A549 (cell line): ENCODE data around the gene DIO3. TPM values are rescaled to one million over a fixed set of nuclear protein-coding genes. Genes with fewer than 3 reads are reported as not detected.
A peak's percentile ranks its signal among the peaks of the same experiment; 100 is the strongest.

Experiments
- ATAC-seq, 2 experiments: fragments of 200-7000 bp in 1 of 2; fragments of >200 bp in 1 of 2; cut with Nextera tagmentation in 1 of 2; cut with Tn5 transposase in 1 of 2; 3 replicates each; pipeline versions ENCODE4 v1.8.0 to v1.9.1; 2018 to 2020; ENCODE audit warnings: mild to moderate bottlenecking in 1 of 2, moderate library complexity in 1 of 2
- CTCF ChIA-PET: fragments of 300-600 bp; sonication (Branson Sonifier 250); formaldehyde crosslinking; extraction: SDS; loops from one replicate; lab custom pipeline; 2021; ENCODE audit warnings: antibody characterized with exemption, inconsistent platforms; lab: Yijun Ruan, JAX
- POLR2A ChIA-PET: fragments of 350-600 bp; formaldehyde crosslinking; extraction: SDS; loops from one replicate; lab custom pipeline; 2021; ENCODE audit warnings: antibody characterized with exemption, inconsistent platforms; lab: Yijun Ruan, JAX
- DNase-seq, 2 experiments: peaks; one replicate each; pipeline versions ENCODE4 v3.0.0 to v3.0.0-alpha.2; 2011 to 2016; ENCODE audit warnings: low read depth in 1 of 2, low spot score in 1 of 2
- FAIRE-seq: peaks from 2 replicates; lab custom pipeline; 2011; peaks lifted over from hg19 to GRCh38; lab: Jason Lieb, UNC
- H3K27ac ChIP-seq, 2 experiments: fragments of >200 bp; sonication (Bioruptor Twin); formaldehyde crosslinking; 3 replicates each; pipeline ENCODE4 v1.5.1; 2016 to 2017
- H3K4me1 ChIP-seq: fragments of >200 bp; sonication (Bioruptor Twin); formaldehyde crosslinking; 3 replicates; pipeline ENCODE4 v1.6.1; 2016
- H3K4me2 ChIP-seq: fragments of >200 bp; sonication (Bioruptor Twin); formaldehyde crosslinking; 3 replicates; pipeline ENCODE4 v1.6.1; 2016
- H3K4me3 ChIP-seq: fragments of >200 bp; sonication (Bioruptor Twin); formaldehyde crosslinking; 3 replicates; pipeline ENCODE4 v1.5.1; 2016
- H3K9me3 ChIP-seq: fragments of >200 bp; sonication (Bioruptor Twin); formaldehyde crosslinking; 3 replicates; pipeline ENCODE4 v1.6.1; 2016
- ATOH8 ChIP-seq: fragments of 250-450 bp; sonication (Bioruptor Pico); IDR thresholded peaks from 2 replicates; pipeline ENCODE4 v1.5.0; 2020; ENCODE audit warnings: low read depth, mild to moderate bottlenecking, moderate library complexity
- CTCF ChIP-seq: fragments of >200 bp; sonication (Bioruptor Twin); formaldehyde crosslinking; IDR thresholded peaks from 3 replicates; pipeline ENCODE4 v1.5.1; 2016
- EHMT2 ChIP-seq: fragments of 200-600 bp; sonication (generic); IDR thresholded peaks from 2 replicates; pipeline ENCODE4 v1.6.1; 2016; ENCODE audit warnings: antibody characterized with exemption, low read depth, mild to moderate bottlenecking, moderate library complexity
- ELK1 ChIP-seq: fragments of 150-350 bp; IDR thresholded peaks from 2 replicates; pipeline ENCODE4 v1.6.1; 2014; ENCODE audit warnings: low read depth, mild to moderate bottlenecking, low read length
- JUN ChIP-seq, 2 experiments: fragments of >200 bp; sonication (Bioruptor Twin); formaldehyde crosslinking; IDR thresholded peaks; 2 replicates in 1 of 2; 3 replicates in 1 of 2; pipeline ENCODE4 v1.6.1; 2016 to 2017
- KDM5A ChIP-seq: fragments of 200-600 bp; sonication (generic); IDR thresholded peaks from 2 replicates; pipeline ENCODE4 v1.6.1; 2016; ENCODE audit warnings: antibody characterized with exemption, mild to moderate bottlenecking
- MAX ChIP-seq: IDR thresholded peaks from 2 replicates; pipeline ENCODE4 v1.6.1; 2012
- POLR2AphosphoS2 ChIP-seq: conservative IDR thresholded peaks from 2 replicates; pipeline ENCODE4 v1.6.1; 2012; ENCODE audit warnings: low read length, improper control_type of control experiment, inconsistent platforms
- RAD21 ChIP-seq, 2 experiments: fragments of >200 bp in 1 of 2; sonication (Bioruptor Twin) in 1 of 2; formaldehyde crosslinking in 1 of 2; IDR thresholded peaks in 1 of 2; conservative IDR thresholded peaks in 1 of 2; 2 replicates in 1 of 2; 3 replicates in 1 of 2; pipeline ENCODE4 v1.6.1; 2012 to 2018; ENCODE audit warnings: inconsistent platforms in 1 of 2
- RARB ChIP-seq: fragments of 250-450 bp; sonication (Bioruptor Pico); IDR thresholded peaks from 2 replicates; pipeline ENCODE4 v1.8.0; 2021; ENCODE audit warnings: mild to moderate bottlenecking, moderate library complexity
- SMC3 ChIP-seq: fragments of >200 bp; sonication (Bioruptor Twin); formaldehyde crosslinking; IDR thresholded peaks from 3 replicates; pipeline ENCODE4 v1.6.1; 2018; ENCODE audit warnings: inconsistent platforms
- SREBF2 ChIP-seq: fragments of 450-650 bp; IDR thresholded peaks from 2 replicates; pipeline ENCODE4 v1.6.1; 2014; ENCODE audit warnings: mild to moderate bottlenecking, moderate library complexity
- ZC3H11A ChIP-seq: fragments of 450-650 bp; IDR thresholded peaks from 2 replicates; pipeline ENCODE4 v1.6.1; 2014; ENCODE audit warnings: antibody characterized with exemption, mild to moderate bottlenecking
- WGBS: methylation state at CpG from one replicate; pipeline ENCODE4 v1.1.6; 2017; ENCODE audit errors: missing lambda C conversion rate; 5-methylcytosine and 5-hydroxymethylcytosine counted together
- polyA plus RNA-seq, 4 experiments: library from polyadenylated mRNA; depleted of rRNA in 3 of 4; stranded (reverse); fragments of >200 nt; fragmentation: RNase III in 1 of 4; extraction: RNeasy Plus Mini Kit Qiagen cat#74134 plus additional on column Dnase treatment in 1 of 4; gene quantifications; 2 replicates in 3 of 4; 3 replicates in 1 of 4; pipeline ENCODE4 v1.2.3, GENCODE V29; 2011 to 2017

DIO3 gene
- polyA plus RNA-seq, 2 of the 4 experiments (the other 2 are of a cell fraction): 0.04 to 0.09 TPM

- 96% methylated on average over 7 of the region's 7 CpGs for WGBS
- ChIA-PET POLR2A (no interaction called here), CTCF (interaction anchor here (0.8 to 2.3 kb wide), 2 partner anchors 37 to 81 kb away, joined by 3 to 10 read pairs; no protein-coding TSS in a partner anchor)
- peaks cover 52% of the 10 kb centered on the region for H3K4me1 ChIP-seq
- TF ChIP-seq SREBF2 (no peak), RARB (CRISPR knock-in tag) (no peak), ZC3H11A (no peak), ELK1 (no peak)
- H3K9me3 ChIP-seq: peaks cover 12% of the 10 kb centered on the region; the same call in 2 of the 3 replicates
- H3K27ac ChIP-seq: peak overlapping the region; percentile 25 to 80; a peak in 3 of 6 replicates
- ATAC-seq (no peak), DNase-seq (no peak), FAIRE-seq (no peak)
- H3K4me2 ChIP-seq: no peak overlapping the region
- H3K4me3 ChIP-seq: no peak overlapping the region
Measured at GRCh38 chr14:101557321-101557695, 4.0 kb upstream of the DIO3 start.

GRCh38 chr14:101557811-101558738, 3.2 kb upstream of the DIO3 start:
- Histone ChIP-seq H3K4me3 (no peak overlapping the region), H3K9me3 (peaks cover 12% of the 10 kb centered on the region; the same call in 2 of the 3 replicates), H3K27ac (peak overlapping the region; percentile 25 to 80; a peak in 4 of 6 replicates), H3K4me1 (peaks cover 44% of the 10 kb centered on the region), H3K4me2 (0 out of 3 replicates have a peak overlapping the region, but pooled peaks have one; percentile 7)
- WGBS: 70% methylated on average over 8 of the region's 11 CpGs
- TF ChIP-seq JUN (IDR thresholded peaks at IDR 0.05): no peak
- TF ChIP-seq RAD21 (conservative IDR thresholded peaks at IDR 0.05 in 1 of 2, IDR thresholded peaks at IDR 0.05 in 1 of 2): peak; percentile 49 to 60; a peak in 4 of 5 replicates
- TF ChIP-seq SMC3: peak; percentile 40; the same call in 1 of the 3 replicates
- TF ChIP-seq CTCF: peak; percentile 21
- FAIRE-seq (no peak), ATAC-seq (peak in 1 of 2 experiments; percentile 62; a peak in 3 of 6 replicates), DNase-seq (peak in 1 of 2 experiments; percentile 62)
- ChIA-PET POLR2A (no interaction called here), CTCF (interaction anchor here (0.8 to 2.3 kb wide), 2 partner anchors 36 to 82 kb away, joined by 3 to 10 read pairs; no protein-coding TSS in a partner anchor)

- WGBS: 100% methylated on average over 1 of the region's 1 CpG
- ATAC-seq: peak in 1 of 2 experiments; percentile 14; a peak in 3 of 6 replicates
- FAIRE-seq: no peak
- Histone ChIP-seq H3K4me2 (no peak overlapping the region), H3K4me1 (peaks cover 40% of the 10 kb centered on the region), H3K4me3 (no peak overlapping the region), H3K9me3 (peaks cover 12% of the 10 kb centered on the region; the same call in 2 of the 3 replicates), H3K27ac (peak overlapping the region; percentile 16 to 80; a peak in 2 of 6 replicates)
- TF ChIP-seq EHMT2 (no peak), ATOH8 (CRISPR knock-in tag) (no peak), KDM5A (no peak), MAX (no peak), POLR2AphosphoS2 (no peak)
- POLR2A ChIA-PET: no interaction called here
- no peak for DNase-seq
- CTCF ChIA-PET: interaction anchor here (2.3 kb wide), 1 partner anchor 82 kb away, joined by 10 read pairs; no protein-coding TSS in a partner anchor
Measured at GRCh38 chr14:101558739-101559240, 2.5 kb upstream of the DIO3 start.
